GM19099 (cell line): Measurements from ENCODE around the gene MBP.

Experiments used
- POLR2A ChIP-seq: IDR thresholded peaks from 3 replicates; pipeline ENCODE4 v1.6.1; 2011; ENCODE audit warnings: low read depth; ENCODE audit not compliant: insufficient read length; ENCODE audit errors: extremely low read depth

MBP gene

DNA sequence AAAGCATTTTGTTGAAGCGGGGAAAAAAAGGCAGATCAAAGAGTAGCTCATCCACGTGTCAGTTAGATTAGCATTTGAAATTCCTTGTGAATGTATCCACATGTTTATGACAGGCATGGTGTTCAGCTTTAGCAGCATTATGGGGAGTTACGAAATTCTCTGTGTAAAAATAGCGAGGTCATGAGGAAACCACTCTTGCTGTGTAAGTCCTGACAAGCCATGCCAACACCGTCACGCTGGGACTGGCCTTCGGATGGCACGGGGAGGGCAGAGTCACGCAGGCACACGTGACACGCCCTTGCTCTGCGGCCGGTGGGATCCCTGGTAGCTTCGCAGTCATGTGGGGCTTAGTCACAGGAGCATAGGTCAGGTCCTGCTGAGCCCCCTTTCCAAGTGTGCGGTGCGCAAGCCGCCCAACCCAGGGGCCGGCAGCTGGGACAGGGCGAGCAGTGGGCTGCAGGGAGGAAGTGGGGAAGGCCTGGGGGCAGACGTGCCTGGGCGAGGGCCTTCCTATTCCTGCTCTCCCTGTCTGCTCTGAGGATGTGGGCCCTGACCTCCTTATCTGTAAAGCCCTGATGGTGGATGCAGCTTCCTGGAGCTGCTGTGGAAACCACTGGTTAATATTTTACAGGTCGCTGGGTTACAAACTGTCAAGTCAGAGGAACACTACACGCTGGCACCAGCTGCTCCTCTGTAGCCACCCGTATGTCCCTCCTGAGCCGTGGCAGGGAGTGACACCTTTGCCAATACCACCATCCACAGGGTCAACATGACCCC is 18.0 kb downstream of the MBP start:
- no peak for TF ChIP-seq POLR2A

GRCh38 chr18:77114152-77114414 is 18.5 kb downstream of the MBP start:
- no peak for TF ChIP-seq POLR2A

- no peak for TF ChIP-seq POLR2A
Observed at GRCh38 chr18:77113361-77114151, 19.0 kb downstream of the MBP start.

GRCh38 chr18:77112747-77113092 is 19.9 kb downstream of the MBP start:
- no peak for TF ChIP-seq POLR2A

- TF ChIP-seq POLR2A = no peak
Observed at GRCh38 chr18:77111951-77112746, 20.4 kb downstream of the MBP start.

- TF ChIP-seq POLR2A = no peak
Observed at GRCh38 chr18:77111449-77111848, 21.1 kb downstream of the MBP start.

DNA sequence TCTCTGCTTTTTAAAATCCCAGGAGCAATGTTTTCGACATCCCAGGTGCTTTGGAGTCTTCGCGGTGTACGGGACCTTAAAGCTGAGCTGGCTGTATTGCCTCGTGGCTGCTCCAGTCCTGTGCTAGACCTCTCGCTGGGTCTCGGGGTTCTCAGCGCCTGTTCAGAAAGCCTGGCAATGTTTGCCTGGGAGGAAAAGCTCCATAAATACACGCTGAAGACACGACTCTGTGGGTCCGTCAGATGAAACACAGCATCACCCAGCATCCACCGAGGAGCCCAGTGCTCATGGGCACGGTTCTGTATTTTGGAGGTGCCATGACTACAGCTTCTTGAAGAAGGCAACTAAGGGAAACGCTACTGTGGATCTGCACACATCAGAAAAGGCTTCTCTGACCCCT is 21.6 kb downstream of the MBP start:
- no peak for TF ChIP-seq POLR2A

- no peak for TF ChIP-seq POLR2A
Observed at GRCh38 chr18:77110400-77110799, 22.2 kb downstream of the MBP start.

- no peak for TF ChIP-seq POLR2A
Observed at GRCh38 chr18:77109648-77110019, 22.9 kb downstream of the MBP start.

DNA sequence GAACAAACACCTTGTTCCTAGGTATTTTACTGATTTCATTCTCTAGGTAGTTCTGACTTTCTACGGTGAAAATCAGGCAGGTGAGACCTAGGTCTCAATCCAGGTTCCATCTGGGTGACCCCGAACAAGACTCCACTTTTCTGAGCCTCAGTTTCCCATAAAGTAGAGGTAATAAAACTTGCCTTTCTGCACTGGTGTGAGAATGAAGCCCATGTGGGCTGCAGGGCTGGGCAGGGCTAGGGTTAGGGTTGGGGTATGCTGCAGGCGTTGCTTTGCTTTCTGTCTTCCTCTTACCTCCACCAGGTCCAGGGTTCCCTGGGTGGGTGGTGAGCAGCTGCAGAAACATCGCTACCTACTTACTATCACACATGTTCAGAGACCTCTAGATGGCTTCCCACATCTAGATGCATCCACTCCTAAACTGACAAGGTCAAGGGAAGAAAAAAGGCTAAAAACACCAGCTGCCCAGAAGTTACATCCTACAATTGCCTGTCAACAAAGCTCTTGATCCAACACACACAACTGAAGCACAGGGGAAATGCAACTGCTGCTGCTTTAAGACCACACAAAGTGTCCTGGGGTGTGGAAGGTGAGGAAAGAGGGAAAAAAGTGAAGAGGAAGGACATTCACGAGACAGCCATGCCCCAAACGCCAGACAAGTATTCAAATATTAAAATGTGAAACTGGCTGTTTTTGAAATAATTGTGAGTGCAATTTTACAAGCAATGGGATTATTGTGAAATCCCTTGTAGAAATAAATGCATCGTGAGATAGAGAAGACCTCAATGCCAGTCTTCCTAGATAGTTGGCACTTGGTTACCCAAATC is 23.5 kb downstream of the MBP start:
- no peak for TF ChIP-seq POLR2A

GRCh38 chr18:77108001-77108692 is 24.4 kb downstream of the MBP start:
- no peak for TF ChIP-seq POLR2A

DNA sequence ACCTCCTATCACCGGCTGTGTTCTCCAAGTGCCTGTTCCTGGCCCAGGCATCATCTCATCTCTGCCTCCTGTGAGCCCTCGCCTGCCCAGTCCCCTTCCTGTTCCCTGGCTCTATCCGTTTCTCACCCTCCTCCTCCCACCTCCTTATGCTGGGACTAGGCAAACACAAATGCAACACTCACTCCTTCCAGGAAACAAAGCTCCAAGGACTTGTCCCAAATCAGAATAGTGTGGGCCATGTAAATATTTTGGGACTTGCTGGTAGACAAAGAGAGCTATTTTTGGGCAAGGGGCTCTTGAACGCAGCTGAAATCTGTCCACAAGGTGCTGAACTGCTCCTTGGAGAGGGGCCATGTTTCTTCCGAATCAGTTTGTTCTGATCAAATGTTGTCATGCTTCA is 25.3 kb downstream of the MBP start:
- TF ChIP-seq POLR2A = no peak

GRCh38 chr18:77106331-77106730 is 26.3 kb downstream of the MBP start:
- no peak for TF ChIP-seq POLR2A

- TF ChIP-seq POLR2A = no peak
Observed at GRCh38 chr18:77105680-77106079, 26.9 kb downstream of the MBP start.
